ENCODE data around the gene SACM1L. TPM values are rescaled to one million over a fixed set of nuclear protein-coding genes. Genes with fewer than 3 reads are reported as not detected.

Gene SACM1L
- total RNA-seq, 4 donors from 2014 or later: 23.8 to 34.6 (median 32.1) TPM

DNA sequence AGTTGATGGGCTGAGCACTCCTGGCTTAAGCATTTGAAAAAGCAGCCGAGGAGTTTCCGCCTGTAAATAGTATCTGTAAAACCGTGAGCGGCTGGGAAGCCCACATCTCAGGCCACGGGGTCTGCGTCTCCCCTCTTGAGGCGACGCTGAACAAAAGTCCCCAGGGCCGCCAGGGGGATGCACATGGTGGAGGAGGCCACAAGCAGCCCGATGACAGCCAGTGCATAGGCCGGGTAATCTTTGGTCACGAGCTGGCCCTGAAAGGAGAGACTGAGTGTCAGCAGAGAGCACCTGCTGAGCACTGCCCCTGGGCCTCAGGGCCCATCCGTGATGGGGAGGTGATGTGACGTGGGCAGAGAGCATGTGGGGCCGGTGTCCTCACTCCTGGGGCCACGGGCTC is 69.7 kb downstream of the SACM1L start:
- no peak overlapping the region for H3K4me3 ChIP-seq (ENCODE audit: low read depth, poor library complexity, severe bottlenecking)
- no peak for DNase-seq (ENCODE audit: low spot score in 2 of 2)
- WGBS, 2 donors: 80 to 86% methylated on average over 14 to 16 of the region's 16 CpGs
- intact Hi-C loops (cut with DNase I; ENCODE audit: low total_unique reads): no loop called here
- TF ChIP-seq, protein P1, sequence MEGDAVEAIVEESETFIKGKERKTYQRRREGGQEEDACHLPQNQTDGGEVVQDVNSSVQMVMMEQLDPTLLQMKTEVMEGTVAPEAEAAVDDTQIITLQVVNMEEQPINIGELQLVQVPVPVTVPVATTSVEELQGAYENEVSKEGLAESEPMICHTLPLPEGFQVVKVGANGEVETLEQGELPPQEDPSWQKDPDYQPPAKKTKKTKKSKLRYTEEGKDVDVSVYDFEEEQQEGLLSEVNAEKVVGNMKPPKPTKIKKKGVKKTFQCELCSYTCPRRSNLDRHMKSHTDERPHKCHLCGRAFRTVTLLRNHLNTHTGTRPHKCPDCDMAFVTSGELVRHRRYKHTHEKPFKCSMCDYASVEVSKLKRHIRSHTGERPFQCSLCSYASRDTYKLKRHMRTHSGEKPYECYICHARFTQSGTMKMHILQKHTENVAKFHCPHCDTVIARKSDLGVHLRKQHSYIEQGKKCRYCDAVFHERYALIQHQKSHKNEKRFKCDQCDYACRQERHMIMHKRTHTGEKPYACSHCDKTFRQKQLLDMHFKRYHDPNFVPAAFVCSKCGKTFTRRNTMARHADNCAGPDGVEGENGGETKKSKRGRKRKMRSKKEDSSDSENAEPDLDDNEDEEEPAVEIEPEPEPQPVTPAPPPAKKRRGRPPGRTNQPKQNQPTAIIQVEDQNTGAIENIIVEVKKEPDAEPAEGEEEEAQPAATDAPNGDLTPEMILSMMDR (IDR thresholded peaks at IDR 0.05): no peak
- TF ChIP-seq POLR2A (IDR thresholded peaks at IDR 0.05): no peak

DNA sequence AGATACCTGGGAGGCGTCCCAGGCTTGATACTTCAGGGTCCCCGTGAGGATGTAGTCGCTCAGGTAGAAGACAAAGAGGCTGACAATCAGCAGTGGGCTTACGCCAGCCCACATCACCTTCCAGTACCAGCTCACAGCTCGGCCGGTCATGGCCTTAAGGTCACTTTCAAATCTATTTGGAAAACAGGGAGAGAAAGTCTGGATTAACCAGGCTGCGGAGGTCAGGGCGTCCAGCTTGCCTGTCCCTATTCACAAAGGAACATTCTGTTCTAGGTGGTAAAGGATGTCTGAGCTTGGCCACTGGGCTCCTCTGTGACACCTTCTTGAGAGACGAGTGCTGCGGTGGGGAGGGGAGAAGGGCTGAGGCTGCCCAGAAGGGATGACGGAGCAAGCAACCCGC is 70.7 kb downstream of the SACM1L start:
- H3K4me3 ChIP-seq (ENCODE audit: low read depth, poor library complexity, severe bottlenecking): no peak overlapping the region
- no peak for DNase-seq (ENCODE audit: low spot score in 2 of 2)
- intact Hi-C loops (cut with DNase I; ENCODE audit: low total_unique reads): loop anchor here (5.0 kb wide), 1 partner anchor 162 kb away; no protein-coding TSS in a partner anchor
- no peak for TF ChIP-seq POLR2A (IDR thresholded peaks at IDR 0.05)
- TF ChIP-seq, protein P1 (IDR thresholded peaks at IDR 0.05): no peak
- WGBS, 2 donors: 89 to 91% methylated on average over 12 of the region's 12 CpGs

DNA sequence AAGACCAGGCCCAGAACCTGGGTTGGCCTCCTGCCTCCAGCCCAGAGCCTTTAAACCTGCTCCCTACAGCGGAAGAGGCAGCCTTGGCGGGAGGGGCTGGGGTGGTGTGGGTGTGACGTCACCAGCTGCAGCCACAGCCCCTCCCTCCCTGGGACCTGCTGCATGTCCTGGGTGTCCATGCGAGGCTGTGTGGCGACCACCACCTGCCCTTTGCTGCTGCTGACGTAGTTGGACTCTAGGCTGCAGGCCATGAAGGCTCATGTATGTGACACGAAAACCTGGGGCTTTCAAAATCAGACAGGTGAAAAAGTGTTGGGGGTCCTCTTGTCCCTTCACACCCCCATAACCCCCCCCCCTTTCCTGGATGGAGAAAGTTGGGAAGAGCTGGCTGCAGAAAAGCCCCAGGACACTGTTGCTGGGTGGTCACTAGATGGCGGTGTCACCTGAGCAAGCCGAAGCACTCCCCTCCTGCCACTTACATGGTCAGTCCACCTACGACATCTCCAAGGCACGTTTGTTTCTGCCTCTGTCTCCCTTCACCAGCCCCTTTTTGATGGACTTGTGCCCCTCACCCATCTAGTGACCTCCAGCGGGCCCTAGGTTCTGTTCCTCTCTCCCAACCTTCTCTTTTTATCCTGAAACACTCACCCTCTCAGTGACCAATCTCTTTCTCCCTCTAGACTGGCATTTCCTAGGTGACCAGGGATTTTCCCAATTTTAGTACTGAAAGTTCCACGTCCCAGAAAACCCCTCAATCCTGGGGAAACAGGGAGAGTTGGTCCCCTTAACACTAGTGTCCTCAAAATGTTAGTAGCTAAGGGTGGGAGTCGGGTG is 71.9 kb downstream of the SACM1L start:
- WGBS, 2 donors: 46% methylated on average over 13 to 14 of the region's 14 CpGs
- no peak overlapping the region for H3K4me3 ChIP-seq (ENCODE audit: low read depth, poor library complexity, severe bottlenecking)
- TF ChIP-seq POLR2A (IDR thresholded peaks at IDR 0.05): no peak
- intact Hi-C loops (cut with DNase I; ENCODE audit: low total_unique reads): loop anchor here (5.0 kb wide), 1 partner anchor 161 kb away; no protein-coding TSS in a partner anchor
- no peak for DNase-seq (ENCODE audit: low spot score in 2 of 2)

DNA sequence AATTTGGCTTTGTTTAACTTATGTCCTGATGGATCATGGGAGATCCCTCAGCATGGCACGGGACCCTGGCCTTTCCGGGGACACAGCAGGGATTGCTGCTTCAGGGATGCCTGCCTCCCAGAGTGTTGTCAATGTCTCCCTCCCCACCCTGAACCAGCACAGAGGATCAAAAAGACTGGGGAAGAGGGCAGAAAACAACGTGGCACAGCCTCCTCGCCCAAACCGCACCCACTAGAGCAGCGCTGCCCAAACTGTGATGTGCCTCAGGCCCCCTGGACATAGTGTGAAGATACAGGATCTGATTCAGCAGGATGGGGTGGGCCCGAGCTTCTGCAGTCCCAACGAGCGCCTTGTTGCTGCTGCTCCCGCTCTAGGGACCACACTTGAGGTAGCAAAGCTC is 72.6 kb downstream of the SACM1L start:
- TF ChIP-seq, protein P1 (IDR thresholded peaks at IDR 0.05): no peak
- DNase-seq (ENCODE audit: low spot score in 2 of 2): no peak
- no peak overlapping the region for H3K4me3 ChIP-seq (ENCODE audit: low read depth, poor library complexity, severe bottlenecking)
- intact Hi-C loops (cut with DNase I; ENCODE audit: low total_unique reads): loop anchor here (5.0 kb wide), 1 partner anchor 160 kb away; no protein-coding TSS in a partner anchor
- WGBS, 2 donors: 81 to 84% methylated on average over 10 of the region's 10 CpGs

DNA sequence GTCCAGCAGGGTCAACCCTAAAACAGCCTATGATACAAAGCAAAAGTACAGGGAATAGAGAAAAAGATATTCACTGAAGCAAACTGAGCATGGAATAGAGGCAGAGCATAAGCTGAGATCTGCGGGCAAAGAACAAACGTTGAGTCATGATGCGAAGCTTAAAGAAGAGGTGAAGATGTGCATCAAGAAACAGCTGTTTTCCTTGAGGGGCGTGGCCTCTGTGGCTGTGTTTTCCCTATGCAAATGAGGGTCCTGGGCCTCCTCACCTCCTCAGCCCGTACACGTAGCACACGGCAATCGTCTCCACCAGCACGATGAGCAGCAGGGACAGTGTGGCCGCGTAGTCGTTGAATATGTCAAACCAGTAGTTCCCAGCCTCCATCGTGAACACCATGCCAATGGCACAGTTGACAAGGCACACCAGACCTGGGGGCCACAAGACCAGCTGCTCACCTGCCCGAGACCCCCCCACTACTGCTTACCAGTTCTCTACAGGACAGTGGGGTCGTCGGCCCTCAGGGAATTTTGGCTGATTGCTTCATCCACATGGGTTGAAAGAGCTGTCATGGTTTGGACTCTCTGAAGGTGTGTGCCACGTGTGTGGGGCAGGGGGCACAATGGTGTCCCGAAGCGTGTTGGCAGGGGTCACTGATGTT is 73.6 kb downstream of the SACM1L start:
- DNase-seq (ENCODE audit: low spot score in 2 of 2): no peak
- intact Hi-C loops (cut with DNase I; ENCODE audit: low total_unique reads): loop anchor here (5.0 kb wide), 1 partner anchor 160 kb away; no protein-coding TSS in a partner anchor
- WGBS, 2 donors: 84 to 85% methylated on average over 19 of the region's 19 CpGs
- no peak overlapping the region for H3K4me3 ChIP-seq (ENCODE audit: low read depth, poor library complexity, severe bottlenecking)
- TF ChIP-seq, protein P1 (IDR thresholded peaks at IDR 0.05): no peak
- TF ChIP-seq POLR2A (IDR thresholded peaks at IDR 0.05): no peak

DNA sequence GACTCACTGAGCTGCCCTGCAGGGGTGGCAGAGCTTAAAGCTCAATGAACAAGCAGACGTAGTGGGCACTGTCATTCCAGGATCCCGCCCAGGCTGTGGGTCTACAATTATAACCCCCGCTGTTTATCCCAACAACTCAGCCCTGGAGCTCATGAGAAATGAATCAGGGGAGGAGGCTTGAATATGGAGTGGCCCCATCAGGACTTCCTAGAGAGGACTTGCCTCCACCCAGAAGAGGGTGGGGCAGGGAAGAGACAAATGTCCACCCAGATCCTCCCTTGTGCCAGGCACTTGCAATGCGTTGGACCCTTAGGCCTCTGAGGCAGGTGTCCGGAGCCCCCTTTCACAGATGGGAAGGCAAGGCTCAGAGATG is 74.1 kb downstream of the SACM1L start:
- DNase-seq (ENCODE audit: low spot score in 2 of 2): no peak
- no peak overlapping the region for H3K4me3 ChIP-seq (ENCODE audit: low read depth, poor library complexity, severe bottlenecking)
- WGBS, 2 donors: 89 to 91% methylated on average over 5 of the region's 5 CpGs
- intact Hi-C loops (cut with DNase I; ENCODE audit: low total_unique reads): loop anchor here (5.0 kb wide), 1 partner anchor 159 kb away; no protein-coding TSS in a partner anchor
- TF ChIP-seq, protein P1 (IDR thresholded peaks at IDR 0.05): no peak
- no peak for TF ChIP-seq POLR2A (IDR thresholded peaks at IDR 0.05)
